NOMO-1 treated with DMSO at 0.1 percent for 48 hours (cell line): ENCODE data around the gene MLN.

ENCODE experiments used
- DNase-seq: peaks from one replicate; lab custom pipeline; 2025; ENCODE audit not compliant: unreplicated experiment; lab: John Stamatoyannopoulos, UW

The MLN gene

DNA sequence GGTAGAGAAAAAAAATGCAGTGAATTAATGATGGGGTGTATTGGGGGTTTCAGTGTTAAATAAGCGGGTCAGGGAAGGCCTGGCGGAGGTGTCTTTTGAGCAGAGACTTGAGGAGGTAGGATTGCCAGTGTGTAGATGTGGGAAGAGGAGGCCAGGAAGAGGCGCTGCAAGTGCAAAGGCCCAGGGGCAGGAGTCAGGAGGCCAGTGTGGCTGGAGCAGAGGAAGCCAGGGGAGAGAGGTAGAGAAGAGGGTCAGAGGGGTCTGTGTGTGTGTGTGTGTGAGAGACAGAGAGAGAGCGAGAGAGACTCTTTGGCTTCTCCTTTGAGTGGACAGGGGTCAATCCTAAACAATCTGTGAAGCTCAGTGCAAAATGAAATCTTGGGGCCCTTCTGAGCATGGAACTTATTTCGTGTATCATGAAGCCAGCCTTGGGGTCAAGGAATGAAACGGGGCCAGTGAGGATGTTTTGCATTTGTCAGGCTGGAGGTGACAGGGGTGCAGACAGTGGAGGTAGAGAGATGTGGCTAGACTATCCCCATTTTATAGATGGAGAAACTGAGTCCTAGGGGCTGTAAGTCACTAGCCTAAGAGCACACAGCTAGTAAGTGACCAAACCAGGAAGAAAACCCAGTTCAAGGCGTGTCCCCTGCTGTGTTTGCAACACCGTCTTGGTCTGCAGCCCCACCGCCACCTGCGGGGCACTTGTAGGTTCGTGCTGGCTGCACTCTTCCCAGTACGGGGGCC lies 47.4 kb downstream of the MLN start:
- no peak for DNase-seq

DNA sequence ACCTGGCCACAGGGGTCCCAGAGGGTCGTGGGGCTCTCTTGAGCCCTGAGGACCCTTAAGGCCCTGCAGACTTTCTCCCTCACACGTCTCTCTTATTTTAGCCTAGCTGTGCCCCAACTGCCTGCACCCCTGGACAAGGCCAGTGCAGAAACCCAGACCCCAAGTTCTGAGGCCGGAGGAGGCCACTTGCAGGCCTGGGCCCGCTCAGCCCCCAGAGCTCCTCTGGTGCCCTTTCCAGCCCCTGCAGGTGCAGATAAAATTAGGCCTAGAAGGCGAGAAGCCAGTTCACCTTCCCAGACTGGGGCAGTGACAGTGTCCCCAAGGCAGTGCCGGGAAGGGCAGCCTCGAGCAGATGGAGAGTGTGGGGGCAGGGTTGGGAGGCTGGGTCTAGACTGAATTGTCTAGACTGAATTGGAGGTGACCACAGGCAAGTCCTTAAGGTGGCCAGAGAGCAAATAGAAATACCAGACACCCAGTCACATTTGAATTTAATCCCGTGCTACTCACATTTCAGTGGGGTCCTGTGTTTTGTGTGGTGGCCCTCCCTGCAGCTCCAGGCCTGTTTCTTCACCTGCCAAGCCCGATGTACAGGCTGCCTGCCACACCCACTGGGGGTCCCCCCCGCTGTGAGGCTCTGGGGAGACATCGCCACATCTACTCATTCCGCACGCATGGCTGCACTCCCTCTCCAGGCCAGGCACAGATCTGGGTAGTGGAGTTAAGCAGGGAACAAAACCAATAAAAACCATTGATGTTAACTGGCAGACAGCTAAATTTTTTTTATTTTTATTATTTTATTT lies 48.5 kb downstream of the MLN start:
- no peak for DNase-seq

DNA sequence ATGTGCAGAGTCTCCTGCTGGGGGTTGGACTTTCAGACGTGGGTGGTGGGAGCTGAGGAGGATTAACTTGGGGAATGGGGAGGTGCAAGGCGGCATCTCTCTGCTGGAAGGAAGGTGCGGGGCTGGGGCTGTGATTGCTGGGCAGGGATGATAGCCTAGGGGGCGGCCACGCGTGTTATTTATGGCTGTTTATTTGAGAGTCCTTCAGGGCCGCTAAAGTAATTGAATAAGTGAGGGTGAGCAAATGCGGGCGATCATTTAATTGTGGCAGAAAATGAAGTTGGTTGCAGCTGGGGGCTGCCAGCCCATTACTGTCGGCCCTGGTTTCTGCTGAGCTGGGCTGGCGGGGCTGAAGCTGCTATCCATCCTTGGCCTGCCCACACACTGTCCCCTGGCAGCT lies 49.6 kb downstream of the MLN start:
- no peak for DNase-seq

DNA sequence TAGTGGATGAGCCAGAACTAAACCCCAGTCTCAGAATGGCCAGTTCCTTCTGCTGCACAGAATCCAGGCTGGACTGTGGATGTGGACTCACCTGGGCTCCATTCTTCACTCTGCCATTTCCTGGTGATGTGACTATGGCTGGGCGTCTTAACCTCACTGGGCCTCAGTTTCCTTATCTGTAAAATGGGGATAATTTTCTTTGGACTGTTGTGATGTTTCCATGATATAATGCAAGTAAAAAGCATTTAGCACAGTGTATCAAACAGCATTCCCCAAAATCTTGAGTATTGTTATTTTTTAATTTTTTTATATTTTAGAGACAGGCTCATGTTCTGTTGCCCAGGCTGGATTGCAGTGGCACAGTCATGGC lies 51.2 kb downstream of the MLN start:
- no peak for DNase-seq

GRCh38 chr6:33751771-33752645 lies 51.8 kb downstream of the MLN start:
- no peak for DNase-seq

DNA sequence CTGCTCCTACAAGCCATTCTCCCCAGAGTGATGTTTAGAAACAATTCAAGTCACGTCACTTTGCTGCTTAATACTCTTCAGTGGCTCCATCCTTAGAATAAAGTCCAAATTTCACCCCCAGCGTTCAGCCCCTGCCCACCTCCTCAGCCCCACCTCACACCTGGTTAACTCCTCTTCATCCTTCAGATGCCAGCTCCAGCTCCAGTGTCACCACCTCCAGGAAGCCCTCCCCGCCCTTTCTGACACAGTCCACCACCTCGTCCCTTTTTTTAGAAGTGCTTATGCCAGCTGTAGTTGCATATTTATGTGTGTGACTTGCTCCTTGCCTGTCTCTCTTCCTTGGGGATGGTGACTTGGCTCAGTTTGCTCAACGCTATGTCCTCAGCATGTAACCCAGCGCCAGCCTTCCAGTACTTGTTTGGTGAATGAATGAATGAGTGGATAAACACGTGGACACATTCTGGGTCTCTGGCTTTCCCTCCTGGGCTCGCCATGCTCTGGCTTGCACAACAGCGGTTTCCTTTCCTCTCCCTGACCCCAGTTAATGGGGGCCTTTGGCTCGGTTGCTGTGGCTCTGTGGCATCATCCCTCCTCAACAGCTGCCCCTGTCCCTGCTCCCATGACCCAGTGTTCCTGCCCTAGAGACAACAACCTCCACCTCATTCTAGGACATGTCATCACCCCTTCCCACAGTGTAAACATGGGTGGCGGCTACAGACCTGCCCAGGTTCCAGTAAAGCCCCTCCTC lies 53.4 kb downstream of the MLN start:
- DNase-seq = no peak

- DNase-seq = no peak
Observed at GRCh38 chr6:33749401-33749800, 54.4 kb downstream of the MLN start.

GRCh38 chr6:33748841-33749240 lies 55.0 kb downstream of the MLN start:
- no peak for DNase-seq

DNA sequence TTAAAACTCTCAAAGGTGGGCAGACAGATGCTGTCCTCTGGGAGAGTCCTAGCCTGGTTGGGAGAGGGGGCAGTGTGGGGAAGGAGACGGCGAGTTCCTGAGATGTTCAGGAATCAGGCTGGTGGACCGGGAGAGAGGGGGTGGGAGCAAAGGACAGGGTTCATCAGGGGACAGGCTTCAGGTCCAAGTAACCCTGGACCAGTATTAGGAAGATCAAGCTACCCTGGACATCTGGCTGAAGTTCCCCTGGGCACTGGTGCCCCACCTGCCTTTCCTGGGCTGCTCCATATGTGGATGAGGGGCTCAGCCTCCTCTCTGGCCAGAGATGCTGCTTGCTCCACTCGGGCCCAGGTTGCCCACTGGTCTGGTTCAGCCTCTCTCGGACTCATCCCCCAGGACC lies 56.0 kb downstream of the MLN start:
- no peak for DNase-seq

GRCh38 chr6:33746651-33747100 lies 57.1 kb downstream of the MLN start, which contains the start of gene IP6K3:
TSS of gene IP6K3 (minus strand) at chr6:33746905. CDS start at chr6:33735476, 11,429 bp downstream.
- no peak for DNase-seq

DNA sequence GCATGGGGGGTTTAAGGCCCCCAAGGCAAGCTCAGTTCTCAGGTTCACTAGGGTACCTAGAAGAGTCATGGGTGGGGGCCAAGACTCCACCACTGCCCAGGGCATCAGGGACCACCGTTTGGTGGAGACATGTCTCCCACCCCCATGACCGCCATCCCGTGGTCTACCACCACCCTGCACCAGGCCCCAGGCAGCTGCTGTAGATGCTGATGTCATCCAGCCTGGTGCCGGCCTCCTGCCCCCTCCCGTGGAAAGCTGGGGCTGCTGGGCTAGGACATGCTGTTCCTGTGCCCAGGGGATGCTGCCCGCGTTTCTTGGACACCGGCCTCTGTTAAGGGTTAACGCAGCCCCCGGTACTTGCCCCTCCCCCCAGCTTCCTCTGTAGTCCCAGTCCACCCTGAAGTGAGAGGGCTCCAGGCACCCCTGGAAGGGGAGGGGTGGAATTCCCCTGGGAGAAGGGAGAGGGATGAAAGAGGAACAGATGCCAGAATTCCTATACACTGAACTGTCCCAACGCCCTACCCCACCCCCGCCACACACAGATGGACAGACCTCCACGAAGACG lies 57.7 kb downstream of the MLN start:
- DNase-seq = no peak

DNA sequence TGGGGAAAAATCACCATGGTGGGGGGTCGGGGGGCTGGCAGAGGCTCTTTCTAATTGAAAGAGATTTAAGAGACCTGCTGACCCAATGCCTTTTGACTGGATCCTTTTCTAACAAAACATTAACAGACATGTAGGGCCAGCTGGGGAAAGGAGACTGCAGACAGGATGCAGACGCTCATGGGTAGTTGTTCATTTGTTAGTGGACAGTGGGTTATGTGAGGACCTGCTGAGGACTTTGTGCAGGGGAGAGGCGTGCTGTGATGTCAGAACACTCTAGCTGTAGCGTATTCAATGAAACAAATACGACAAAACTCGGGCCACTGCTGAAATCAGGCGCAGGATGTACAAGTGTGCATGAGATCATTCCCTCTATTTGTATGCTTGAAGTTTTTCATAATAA lies 58.3 kb downstream of the MLN start:
- DNase-seq = no peak

GRCh38 chr6:33744895-33745546 lies 58.8 kb downstream of the MLN start:
- DNase-seq = no peak
